ENCODE data around the gene SF1.

Gene SF1

DNA sequence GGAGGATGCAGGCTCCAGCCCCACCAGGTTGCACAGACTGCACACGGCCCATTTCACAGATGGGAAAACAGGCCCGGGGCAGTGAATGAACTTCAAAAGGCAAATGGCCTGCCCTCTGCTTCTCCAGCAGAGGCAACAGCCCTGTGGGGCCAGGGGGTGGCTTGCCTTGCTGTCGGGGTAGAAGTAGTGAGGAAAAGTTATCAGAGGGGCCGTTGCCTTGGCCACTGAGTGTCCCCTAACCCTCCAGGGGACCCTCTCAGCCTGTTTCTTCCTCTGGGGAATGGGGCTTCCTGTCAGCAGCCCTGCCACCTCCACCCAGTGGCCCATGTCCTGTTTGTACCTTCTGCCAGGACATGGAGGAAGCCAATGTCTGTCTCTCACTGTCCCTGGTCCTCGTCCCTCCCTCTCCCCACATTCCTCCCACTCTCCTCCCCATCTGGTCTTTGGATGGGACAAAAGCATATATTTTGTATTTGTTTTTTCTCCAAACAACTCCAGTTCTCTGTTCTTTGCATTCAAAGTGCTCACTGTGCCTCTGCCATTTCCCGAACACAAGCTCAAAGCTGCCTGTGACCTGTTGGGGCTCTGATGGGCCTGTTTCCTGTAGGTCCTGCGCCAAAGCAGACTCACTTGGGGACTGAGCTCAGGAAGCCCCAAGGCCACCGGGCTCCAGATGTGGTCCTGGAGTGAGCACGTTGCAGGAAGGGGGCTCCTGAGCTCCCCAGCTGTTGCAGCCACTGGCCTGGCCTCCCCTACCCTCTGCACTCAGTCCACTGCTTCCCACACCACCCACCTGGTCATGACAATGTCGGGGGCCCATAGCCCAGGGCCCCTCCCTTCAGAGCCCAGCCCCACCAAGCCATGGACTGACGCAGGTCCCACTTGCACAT is 15.2 kb upstream of the SF1 start:
- no peak overlapping the region for H3K27ac ChIP-seq
- TF ChIP-seq, protein P1, sequence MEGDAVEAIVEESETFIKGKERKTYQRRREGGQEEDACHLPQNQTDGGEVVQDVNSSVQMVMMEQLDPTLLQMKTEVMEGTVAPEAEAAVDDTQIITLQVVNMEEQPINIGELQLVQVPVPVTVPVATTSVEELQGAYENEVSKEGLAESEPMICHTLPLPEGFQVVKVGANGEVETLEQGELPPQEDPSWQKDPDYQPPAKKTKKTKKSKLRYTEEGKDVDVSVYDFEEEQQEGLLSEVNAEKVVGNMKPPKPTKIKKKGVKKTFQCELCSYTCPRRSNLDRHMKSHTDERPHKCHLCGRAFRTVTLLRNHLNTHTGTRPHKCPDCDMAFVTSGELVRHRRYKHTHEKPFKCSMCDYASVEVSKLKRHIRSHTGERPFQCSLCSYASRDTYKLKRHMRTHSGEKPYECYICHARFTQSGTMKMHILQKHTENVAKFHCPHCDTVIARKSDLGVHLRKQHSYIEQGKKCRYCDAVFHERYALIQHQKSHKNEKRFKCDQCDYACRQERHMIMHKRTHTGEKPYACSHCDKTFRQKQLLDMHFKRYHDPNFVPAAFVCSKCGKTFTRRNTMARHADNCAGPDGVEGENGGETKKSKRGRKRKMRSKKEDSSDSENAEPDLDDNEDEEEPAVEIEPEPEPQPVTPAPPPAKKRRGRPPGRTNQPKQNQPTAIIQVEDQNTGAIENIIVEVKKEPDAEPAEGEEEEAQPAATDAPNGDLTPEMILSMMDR (IDR thresholded peaks at IDR 0.05) = no peak
- no peak for TF ChIP-seq ZFX (IDR thresholded peaks at IDR 0.05; ENCODE audit: borderline replicate concordance)

DNA sequence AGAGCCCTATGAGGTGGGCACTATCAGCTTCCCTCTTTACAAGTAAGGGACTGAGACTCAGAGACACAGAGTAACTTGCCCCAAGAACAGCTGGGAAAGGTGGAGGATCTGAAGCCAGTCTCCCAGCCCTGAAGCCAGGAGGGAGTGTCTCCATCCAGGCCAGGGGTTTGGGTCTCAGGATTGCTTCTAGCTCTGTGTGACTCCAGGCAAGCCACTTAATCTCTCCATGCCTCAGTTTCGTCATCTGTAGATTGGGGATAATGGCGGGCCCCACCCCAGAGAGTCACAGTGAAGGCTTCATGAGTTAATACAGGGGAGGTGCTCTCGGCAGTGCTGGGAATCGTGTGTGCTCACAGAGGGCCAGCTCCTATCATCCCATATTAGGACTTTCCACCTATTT is 14.1 kb upstream of the SF1 start:
- H3K27ac ChIP-seq = no peak overlapping the region
- TF ChIP-seq, protein P1 (IDR thresholded peaks at IDR 0.05) = no peak
- TF ChIP-seq ZFX (IDR thresholded peaks at IDR 0.05; ENCODE audit: borderline replicate concordance) = no peak

DNA sequence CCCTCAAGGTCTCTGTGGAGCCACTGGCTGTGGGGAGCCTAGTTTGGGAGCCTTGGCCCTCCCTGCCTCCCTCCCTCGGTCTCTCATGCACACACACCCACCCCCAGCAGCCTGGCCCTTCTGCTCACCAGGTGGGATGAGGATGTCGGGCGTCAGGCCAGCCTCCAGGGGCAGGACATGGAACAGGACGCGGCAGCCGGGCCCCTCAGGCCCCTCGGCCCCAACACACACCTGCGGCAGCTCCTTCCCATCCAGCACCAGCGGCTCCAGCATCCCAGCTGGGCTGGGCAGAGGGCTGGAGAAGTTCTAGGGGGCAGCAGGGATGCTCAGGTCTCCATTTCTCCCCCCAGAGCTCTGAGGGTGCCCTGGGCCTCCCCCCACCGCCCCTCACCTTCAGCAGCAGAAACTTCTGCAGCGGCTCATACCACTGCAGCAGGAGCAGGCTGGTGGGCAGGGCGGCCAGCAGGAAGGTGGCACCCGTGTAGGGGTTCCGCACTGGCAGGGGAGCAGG is 13.5 kb upstream of the SF1 start:
- no peak overlapping the region for H3K27ac ChIP-seq
- TF ChIP-seq ZFX (IDR thresholded peaks at IDR 0.05; ENCODE audit: borderline replicate concordance) = no peak
- TF ChIP-seq, protein P1 (IDR thresholded peaks at IDR 0.05) = no peak

DNA sequence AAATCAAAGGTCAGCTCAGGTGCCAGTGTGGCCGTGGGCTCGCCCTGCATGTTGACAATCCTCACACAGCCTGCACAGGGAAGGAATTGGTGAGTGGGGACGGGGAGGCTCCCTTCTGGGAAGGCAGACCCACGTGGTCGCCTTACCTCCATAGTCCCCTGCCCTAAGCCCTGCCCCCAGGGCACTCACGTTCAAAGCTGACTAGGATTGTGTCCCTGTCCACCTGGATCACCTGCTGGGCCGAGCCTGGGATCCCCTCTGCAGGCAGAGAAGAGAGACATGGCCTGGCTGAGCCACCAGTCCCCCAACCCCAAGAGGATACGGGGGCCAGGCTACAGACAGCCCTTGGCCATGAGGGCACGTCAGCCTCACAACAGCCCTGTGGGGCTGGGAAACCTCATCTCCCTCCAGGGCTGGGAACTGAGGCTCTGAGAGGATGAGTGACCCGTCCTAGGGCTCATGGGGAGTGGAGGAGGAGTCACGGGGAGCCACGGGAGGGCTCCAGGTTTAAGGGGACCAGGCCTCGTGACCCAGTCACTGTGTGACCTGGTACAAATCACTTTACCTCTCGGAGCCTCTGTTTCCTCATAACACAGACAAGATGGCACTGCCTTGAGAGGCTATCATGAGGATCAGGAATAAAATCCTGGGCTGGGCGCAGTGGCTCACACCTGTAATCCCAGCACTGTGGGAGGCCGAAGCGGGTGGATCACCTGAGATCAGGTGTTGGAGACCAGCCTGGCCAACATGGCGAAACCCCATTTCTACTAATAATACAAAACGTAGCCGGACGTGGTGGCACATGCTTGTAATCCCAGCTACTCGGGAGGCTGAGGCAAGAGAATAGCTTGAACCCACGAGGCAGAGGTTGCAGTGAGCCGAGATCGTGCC is 12.1 kb upstream of the SF1 start:
- H3K27ac ChIP-seq = no peak overlapping the region
- TF ChIP-seq, protein P1 (IDR thresholded peaks at IDR 0.05) = no peak
- no peak for TF ChIP-seq ZFX (IDR thresholded peaks at IDR 0.05; ENCODE audit: borderline replicate concordance)

DNA sequence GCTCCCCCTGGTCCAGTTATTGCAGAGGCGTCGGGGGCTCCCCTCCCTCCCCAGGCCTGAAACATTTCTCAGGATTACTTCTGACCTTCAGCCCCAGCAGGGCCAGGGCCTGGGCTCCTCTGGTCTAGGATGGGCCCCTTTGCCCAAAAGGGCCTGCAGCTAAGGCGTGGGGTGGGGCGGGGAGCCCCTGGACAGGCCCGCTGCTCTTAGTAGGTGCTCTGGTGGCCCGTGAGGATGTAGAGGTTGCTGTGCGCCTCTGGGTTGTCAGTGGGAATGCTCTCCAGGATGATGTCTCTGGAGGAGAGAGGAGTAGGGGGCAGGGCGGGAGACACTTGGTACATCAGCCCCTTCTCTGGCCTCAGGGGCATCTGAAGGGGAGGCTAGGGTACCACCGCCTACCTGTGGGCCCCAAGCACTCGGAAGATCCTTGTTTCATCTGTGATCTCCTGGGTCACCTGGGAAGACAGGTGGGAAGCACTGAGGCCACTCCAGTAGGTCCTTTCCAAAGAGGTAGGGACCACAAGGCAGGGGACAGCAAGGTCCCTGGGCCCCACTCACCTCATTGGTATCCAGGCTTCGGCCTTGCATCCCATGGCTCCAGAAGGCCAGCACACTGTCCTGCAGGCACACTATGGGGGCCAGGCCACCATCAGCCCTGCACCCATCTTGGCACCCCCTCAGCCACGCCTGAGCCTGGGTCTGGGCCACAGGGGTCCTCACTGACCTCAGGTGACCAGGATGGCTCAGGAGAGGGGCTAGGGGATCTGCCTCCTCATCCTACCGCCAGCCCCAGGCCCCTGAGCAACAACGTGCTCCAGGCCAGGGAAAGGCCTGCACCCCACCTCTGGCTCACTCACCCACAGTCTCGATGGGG is 11.2 kb upstream of the SF1 start:
- H3K27ac ChIP-seq = no peak overlapping the region
- no peak for TF ChIP-seq ZFX (IDR thresholded peaks at IDR 0.05; ENCODE audit: borderline replicate concordance)
- TF ChIP-seq, protein P1 (IDR thresholded peaks at IDR 0.05) = no peak

DNA sequence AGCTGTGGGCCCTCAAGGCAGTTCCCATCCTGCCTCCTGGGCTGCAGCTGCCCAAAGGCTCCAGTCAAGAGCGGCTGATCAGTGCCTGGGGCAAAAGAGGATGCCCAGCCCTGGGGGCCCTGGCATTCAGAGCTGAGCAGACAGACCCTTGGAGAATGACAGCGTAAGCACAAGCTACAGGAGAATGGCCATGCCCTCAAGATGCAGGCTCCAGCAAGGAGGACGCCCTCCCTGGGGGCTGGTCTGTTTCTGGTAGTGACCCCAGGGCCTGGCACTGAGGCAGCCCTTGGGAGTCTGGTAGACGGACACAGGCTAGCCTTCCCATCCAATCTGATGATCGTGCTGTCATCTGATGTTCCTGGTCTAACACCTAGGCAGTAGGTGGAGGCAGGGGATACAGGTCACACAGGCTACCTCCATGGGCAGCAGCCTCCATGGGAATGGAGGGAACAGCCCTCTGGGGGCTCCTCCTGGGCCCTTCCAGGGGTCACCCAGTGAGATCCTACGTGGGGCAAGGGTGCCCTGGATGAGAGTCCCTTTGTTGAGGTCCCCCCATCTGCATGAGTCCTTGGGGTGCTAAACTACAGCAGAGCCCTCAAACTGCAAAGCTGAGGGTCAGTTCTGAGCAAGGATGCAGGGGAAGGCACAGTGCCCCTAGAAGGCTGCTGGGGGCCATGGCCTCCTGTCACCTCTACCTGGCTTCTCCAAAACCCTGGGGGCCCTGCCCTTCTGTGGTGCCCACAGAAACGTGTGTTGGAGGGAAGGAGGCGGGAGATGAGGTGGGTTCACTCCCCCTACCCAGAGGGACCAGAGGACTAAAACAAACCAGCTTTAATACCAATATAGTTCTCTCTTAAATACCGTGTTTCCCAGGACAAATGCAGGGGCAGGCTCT is 10.2 kb upstream of the SF1 start:
- TF ChIP-seq ZFX (IDR thresholded peaks at IDR 0.05; ENCODE audit: borderline replicate concordance) = no peak
- TF ChIP-seq, protein P1 (IDR thresholded peaks at IDR 0.05) = no peak
- H3K27ac ChIP-seq = no peak overlapping the region

Measured in 22Rv1 (cell line).